Erythroblast (primary cell): Measurements from ENCODE around the gene NMUR1.

Experiments
- DNase-seq, 2 experiments: peaks; one replicate each; lab custom pipeline; 2025; lab: John Stamatoyannopoulos, UW
- GATA1 ChIP-seq: IDR thresholded peaks from 2 replicates; pipeline ENCODE4 v1.6.1; 2011; ENCODE audit warnings: low read depth, mild to moderate bottlenecking, control low read depth, low read length, moderate library complexity
- POLR2A ChIP-seq: IDR thresholded peaks from 2 replicates; pipeline ENCODE4 v1.6.1; 2011; ENCODE audit warnings: mild to moderate bottlenecking, low read length

NMUR1 gene

GRCh38 chr2:231513746-231514224 is 16.5 kb downstream of the NMUR1 start:
- DNase-seq = no peak

GRCh38 chr2:231512222-231512621 is 18.0 kb downstream of the NMUR1 start:
- no peak for DNase-seq

More at GRCh38 chr2:231513746-231514224, 16.5 kb downstream of the NMUR1 start:
- no peak for TF ChIP-seq POLR2A
- no peak for TF ChIP-seq GATA1

DNA sequence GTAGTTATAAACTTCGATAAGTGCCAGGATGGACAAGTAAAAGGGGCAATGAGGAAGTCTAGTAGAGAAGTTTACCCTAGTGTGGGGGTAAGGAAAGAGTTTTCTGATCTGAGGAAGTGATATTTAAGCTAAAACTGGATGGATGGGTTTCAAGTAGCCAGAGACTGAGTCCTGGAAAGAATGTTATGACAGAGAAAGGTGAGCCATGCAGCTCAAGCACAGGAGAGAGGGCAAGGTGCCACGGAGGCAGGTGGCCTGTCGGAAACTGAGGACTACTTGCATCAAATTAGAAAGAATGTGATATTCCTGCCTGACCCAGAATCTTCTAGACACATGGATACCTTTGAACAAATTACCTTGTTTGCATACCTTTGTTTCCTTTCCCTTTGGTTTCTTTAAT is 26.5 kb downstream of the NMUR1 start:
- TF ChIP-seq POLR2A (no peak), GATA1 (no peak)
- DNase-seq = no peak

More at GRCh38 chr2:231512222-231512621, 18.0 kb downstream of the NMUR1 start:
- TF ChIP-seq GATA1 (no peak), POLR2A (no peak)

DNA sequence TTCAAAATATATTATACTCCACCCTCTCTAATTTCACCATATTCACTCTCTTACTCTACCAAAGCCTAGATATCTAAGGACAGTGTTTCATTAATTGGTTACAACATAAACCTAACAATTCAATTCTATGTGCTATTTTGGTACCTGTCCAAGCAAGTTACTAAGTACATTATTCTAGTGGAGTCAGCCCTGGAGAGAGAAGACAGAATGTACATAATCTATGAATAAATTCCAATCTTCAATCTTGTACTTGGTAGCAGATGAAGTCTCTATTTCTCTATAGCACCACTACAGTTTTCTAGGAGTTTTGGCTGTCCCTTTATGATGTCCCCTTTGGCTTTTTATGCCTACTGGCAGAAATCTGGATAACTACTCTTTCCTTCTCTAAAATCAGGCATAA is 27.6 kb downstream of the NMUR1 start:
- no peak for DNase-seq
- TF ChIP-seq POLR2A (no peak), GATA1 (no peak)

GRCh38 chr2:231497651-231498050 is 32.6 kb downstream of the NMUR1 start:
- DNase-seq = no peak
- no peak for TF ChIP-seq GATA1
- no peak for TF ChIP-seq POLR2A

- DNase-seq = no peak
Observed at GRCh38 chr2:231494669-231495068, 35.6 kb downstream of the NMUR1 start.

GRCh38 chr2:231490801-231491200 is 39.4 kb downstream of the NMUR1 start:
- no peak for DNase-seq
- TF ChIP-seq GATA1 = no peak
- no peak for TF ChIP-seq POLR2A

More at GRCh38 chr2:231494669-231495068, 35.6 kb downstream of the NMUR1 start:
- TF ChIP-seq POLR2A (no peak), GATA1 (no peak)

GRCh38 chr2:231489990-231490389 is 40.3 kb downstream of the NMUR1 start:
- TF ChIP-seq GATA1 = no peak
- TF ChIP-seq POLR2A = no peak
- no peak for DNase-seq

- no peak for DNase-seq
- TF ChIP-seq GATA1 (no peak), POLR2A (no peak)
Observed at GRCh38 chr2:231488331-231488730, 41.9 kb downstream of the NMUR1 start.

DNA sequence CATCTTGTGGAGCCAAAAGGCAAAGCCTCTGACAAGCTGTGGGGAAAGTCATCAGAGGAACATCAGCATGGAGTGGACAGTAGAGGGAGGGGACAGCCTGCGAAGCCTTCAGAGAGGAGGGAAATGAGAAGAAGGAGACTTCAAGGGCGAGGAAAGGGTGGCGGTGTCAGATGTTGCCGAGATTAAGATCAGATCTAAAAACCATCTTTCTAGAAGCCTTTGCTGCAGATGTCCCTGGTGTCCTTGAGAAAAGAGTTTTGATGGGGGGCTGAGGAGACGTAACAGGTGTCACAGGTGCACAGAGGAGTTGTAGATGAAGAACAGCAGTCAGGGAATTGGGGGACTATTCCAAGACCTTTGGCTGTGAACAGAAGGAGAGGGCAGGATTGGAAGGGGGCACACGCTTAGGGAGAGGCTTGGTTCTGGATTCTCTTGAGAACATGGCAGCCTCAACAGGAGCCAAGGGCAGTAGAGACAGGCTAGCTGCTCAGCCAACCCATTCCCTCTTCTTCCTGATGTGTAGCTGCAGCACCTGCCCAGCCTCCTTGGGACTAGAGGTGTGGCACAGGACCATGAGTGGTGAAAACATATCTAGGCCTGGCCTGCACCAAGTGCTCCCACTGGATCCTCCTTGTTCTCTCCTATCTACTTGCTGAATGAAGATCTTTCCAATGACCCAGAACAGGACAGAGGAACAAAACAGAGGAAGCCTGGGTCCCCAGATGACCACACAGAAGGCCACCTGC is 43.2 kb downstream of the NMUR1 start:
- DNase-seq = no peak
- TF ChIP-seq GATA1 = no peak
- TF ChIP-seq POLR2A = no peak

- TF ChIP-seq POLR2A = no peak
- TF ChIP-seq GATA1 = no peak
- peak; percentile 62 to 64 for DNase-seq
Observed at GRCh38 chr2:231483398-231484329, 46.6 kb downstream of the NMUR1 start.

GRCh38 chr2:231482806-231483391 is 47.3 kb downstream of the NMUR1 start:
- TF ChIP-seq GATA1 (no peak), POLR2A (peak; percentile 65)
- peak; percentile 81 to 83 for DNase-seq

DNA sequence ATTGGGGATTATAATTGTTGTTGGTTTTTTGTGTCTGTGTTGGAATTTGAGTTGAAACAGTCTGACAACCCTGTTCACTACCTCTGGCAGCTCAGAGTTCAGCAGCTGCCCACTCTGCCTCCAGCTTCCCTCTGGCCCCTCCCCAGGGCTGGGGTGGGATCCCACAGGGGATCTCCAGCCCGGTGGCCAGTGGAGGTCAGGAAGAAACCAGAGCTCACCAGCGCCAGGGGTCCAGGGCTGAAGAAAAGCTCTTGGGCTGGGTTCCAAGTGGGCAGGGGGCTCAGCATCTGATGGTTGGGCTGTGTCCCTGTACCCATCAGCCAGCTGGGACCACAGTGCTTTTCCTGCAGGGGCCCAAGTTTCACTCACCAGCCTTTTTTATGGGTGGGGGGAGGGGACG is 49.5 kb downstream of the NMUR1 start:
- DNase-seq = no peak
- TF ChIP-seq POLR2A (no peak), GATA1 (no peak)

- TF ChIP-seq GATA1 (no peak), POLR2A (no peak)
- no peak for DNase-seq
Observed at GRCh38 chr2:231479455-231479854, 50.8 kb downstream of the NMUR1 start.
